ENCODE results near the gene TCEANC2.
"Not testable (repeated sequence)": the region's sequence is repeated elsewhere in the genome, so short reads cannot be mapped to it uniquely, and the experiment has no call there.

GRCh38 chr1:54019562-54020176 is 33.7 kb upstream of the TCEANC2 start:
- TF ChIP-seq, protein P1, sequence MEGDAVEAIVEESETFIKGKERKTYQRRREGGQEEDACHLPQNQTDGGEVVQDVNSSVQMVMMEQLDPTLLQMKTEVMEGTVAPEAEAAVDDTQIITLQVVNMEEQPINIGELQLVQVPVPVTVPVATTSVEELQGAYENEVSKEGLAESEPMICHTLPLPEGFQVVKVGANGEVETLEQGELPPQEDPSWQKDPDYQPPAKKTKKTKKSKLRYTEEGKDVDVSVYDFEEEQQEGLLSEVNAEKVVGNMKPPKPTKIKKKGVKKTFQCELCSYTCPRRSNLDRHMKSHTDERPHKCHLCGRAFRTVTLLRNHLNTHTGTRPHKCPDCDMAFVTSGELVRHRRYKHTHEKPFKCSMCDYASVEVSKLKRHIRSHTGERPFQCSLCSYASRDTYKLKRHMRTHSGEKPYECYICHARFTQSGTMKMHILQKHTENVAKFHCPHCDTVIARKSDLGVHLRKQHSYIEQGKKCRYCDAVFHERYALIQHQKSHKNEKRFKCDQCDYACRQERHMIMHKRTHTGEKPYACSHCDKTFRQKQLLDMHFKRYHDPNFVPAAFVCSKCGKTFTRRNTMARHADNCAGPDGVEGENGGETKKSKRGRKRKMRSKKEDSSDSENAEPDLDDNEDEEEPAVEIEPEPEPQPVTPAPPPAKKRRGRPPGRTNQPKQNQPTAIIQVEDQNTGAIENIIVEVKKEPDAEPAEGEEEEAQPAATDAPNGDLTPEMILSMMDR (IDR thresholded peaks at IDR 0.05): not testable (repeated sequence)
- not testable (repeated sequence) for TF ChIP-seq POLR2A (IDR thresholded peaks at IDR 0.05)
